IPS-15b (cell line): ENCODE measurements around the gene BTBD17.

Experiments used
- H3K27me3 ChIP-seq: one replicate; pipeline ENCODE4 v1.6.1; 2013; ENCODE audit warnings: low read length; ENCODE audit not compliant: control insufficient read depth, insufficient read depth
- H3K36me3 ChIP-seq: one replicate; pipeline ENCODE4 v1.6.1; 2013; ENCODE audit warnings: low read length; ENCODE audit not compliant: control insufficient read depth, insufficient read depth
- H3K4me1 ChIP-seq: one replicate; pipeline ENCODE4 v1.6.1; 2013; ENCODE audit warnings: mild to moderate bottlenecking, low read length; ENCODE audit not compliant: control insufficient read depth, insufficient read depth
- H3K4me3 ChIP-seq: one replicate; pipeline ENCODE4 v1.5.1; 2013; ENCODE audit warnings: low read depth, low read length
- H3K9ac ChIP-seq: one replicate; pipeline ENCODE4 v1.6.1; 2013; ENCODE audit warnings: low read depth, mild to moderate bottlenecking, low read length
- H3K9me3 ChIP-seq: one replicate; pipeline ENCODE4 v1.6.1; 2013; ENCODE audit warnings: mild to moderate bottlenecking, low read length; ENCODE audit not compliant: control insufficient read depth, insufficient read depth

The BTBD17 gene

GRCh38 chr17:74368341-74369081 is 6.8 kb upstream of the BTBD17 start:
- Histone ChIP-seq H3K9me3 (no peaks in the 10 kb centered on the region), H3K4me1 (peaks cover 3% of the 10 kb centered on the region), H3K36me3 (no peaks in the 10 kb centered on the region), H3K9ac (no peak overlapping the region), H3K27me3 (no peaks in the 10 kb centered on the region), H3K4me3 (no peak overlapping the region)

- no peaks in the 10 kb centered on the region for H3K36me3 ChIP-seq
- no peaks in the 10 kb centered on the region for H3K9me3 ChIP-seq
- H3K9ac ChIP-seq: no peak within 1 kb of the TSS
- H3K27me3 ChIP-seq: no peaks in the 10 kb centered on the region
- H3K4me3 ChIP-seq: no peak within 1 kb of the TSS
- H3K4me1 ChIP-seq: peaks cover 3% of the 10 kb centered on the region
Measured at GRCh38 chr17:74367206-74367605, 5.5 kb upstream of the BTBD17 start, which contains the start of gene GPR142. Gene GPR142, plus strand, starts transcription at chr17:74367506. Its CDS starts 2,035 bp downstream, at chr17:74369541.

- H3K9ac ChIP-seq: no peak overlapping the region
- H3K27me3 ChIP-seq: peaks cover 7% of the 10 kb centered on the region
- H3K36me3 ChIP-seq: no peaks in the 10 kb centered on the region
- H3K4me1 ChIP-seq: no peaks in the 10 kb centered on the region
- no peak overlapping the region for H3K4me3 ChIP-seq
- no peaks in the 10 kb centered on the region for H3K9me3 ChIP-seq
Measured at GRCh38 chr17:74362810-74363498, 1.3 kb upstream of the BTBD17 start.

- H3K36me3 ChIP-seq: no peaks in the 10 kb centered on the region
- no peak overlapping the region for H3K9ac ChIP-seq
- H3K27me3 ChIP-seq: peaks cover 15% of the 10 kb centered on the region
- no peaks in the 10 kb centered on the region for H3K9me3 ChIP-seq
- H3K4me3 ChIP-seq: no peak overlapping the region
- no peaks in the 10 kb centered on the region for H3K4me1 ChIP-seq
Measured at GRCh38 chr17:74362069-74362405, 369 bp upstream of the BTBD17 start.

GRCh38 chr17:74360899-74361229 is 804 bp downstream of the BTBD17 start:
- Histone ChIP-seq H3K4me1 (no peaks in the 10 kb centered on the region), H3K27me3 (peaks cover 23% of the 10 kb centered on the region), H3K9me3 (no peaks in the 10 kb centered on the region), H3K9ac (no peak overlapping the region), H3K4me3 (no peak overlapping the region), H3K36me3 (no peaks in the 10 kb centered on the region)

- Histone ChIP-seq H3K9ac (no peak overlapping the region), H3K4me1 (no peaks in the 10 kb centered on the region), H3K9me3 (no peaks in the 10 kb centered on the region), H3K4me3 (no peak overlapping the region), H3K36me3 (no peaks in the 10 kb centered on the region), H3K27me3 (peaks cover 32% of the 10 kb centered on the region)
Measured at GRCh38 chr17:74359916-74360315, 1.8 kb downstream of the BTBD17 start.

GRCh38 chr17:74358697-74359096 is 3.0 kb downstream of the BTBD17 start:
- no peak overlapping the region for H3K4me3 ChIP-seq
- no peaks in the 10 kb centered on the region for H3K36me3 ChIP-seq
- H3K9me3 ChIP-seq: no peaks in the 10 kb centered on the region
- H3K27me3 ChIP-seq: peaks cover 41% of the 10 kb centered on the region
- no peak overlapping the region for H3K9ac ChIP-seq
- no peaks in the 10 kb centered on the region for H3K4me1 ChIP-seq

GRCh38 chr17:74357466-74357809 is 4.2 kb downstream of the BTBD17 start:
- Histone ChIP-seq H3K4me1 (no peaks in the 10 kb centered on the region), H3K27me3 (peaks cover 53% of the 10 kb centered on the region), H3K36me3 (no peaks in the 10 kb centered on the region), H3K9ac (no peak overlapping the region), H3K4me3 (peak overlapping the region; percentile 39), H3K9me3 (no peaks in the 10 kb centered on the region)

GRCh38 chr17:74356646-74357465 is 4.8 kb downstream of the BTBD17 start:
- Histone ChIP-seq H3K9ac (no peak overlapping the region), H3K4me3 (peak overlapping the region; percentile 39), H3K9me3 (no peaks in the 10 kb centered on the region), H3K36me3 (no peaks in the 10 kb centered on the region), H3K4me1 (no peaks in the 10 kb centered on the region), H3K27me3 (peaks cover 59% of the 10 kb centered on the region)

GRCh38 chr17:74355065-74355464 is 6.6 kb downstream of the BTBD17 start:
- peaks cover 70% of the 10 kb centered on the region for H3K27me3 ChIP-seq

GRCh38 chr17:74354561-74354960 is 7.1 kb downstream of the BTBD17 start:
- no peak overlapping the region for H3K9ac ChIP-seq
- H3K4me1 ChIP-seq: no peaks in the 10 kb centered on the region
- peaks cover 71% of the 10 kb centered on the region for H3K27me3 ChIP-seq
- no peaks in the 10 kb centered on the region for H3K36me3 ChIP-seq
- H3K9me3 ChIP-seq: no peaks in the 10 kb centered on the region
- H3K4me3 ChIP-seq: no peak overlapping the region

More at GRCh38 chr17:74355065-74355464, 6.6 kb downstream of the BTBD17 start:
- no peaks in the 10 kb centered on the region for H3K4me1 ChIP-seq
- H3K9ac ChIP-seq: no peak overlapping the region
- H3K9me3 ChIP-seq: no peaks in the 10 kb centered on the region
- H3K4me3 ChIP-seq: no peak overlapping the region
- no peaks in the 10 kb centered on the region for H3K36me3 ChIP-seq
